Stimulated activated naive CD8-positive, alpha-beta T cell treated with anti-CD3 and anti-CD28 coated beads, Interleukin-15, Interleukin-2, amounts not matched to agents 100 ng/mL and 50 ng/mL, for 24 hours (primary cell): ENCODE measurements around the gene KIF5B.
"Not testable (repeated sequence)": the region's sequence is repeated elsewhere in the genome, so short reads cannot be mapped to it uniquely, and the experiment has no call there.

Experiments
- H3K27ac Mint-ChIP-seq: one replicate; pipeline ENCODE4 v1.8.0; 2021; ENCODE audit warnings: mild to moderate bottlenecking, mixed read lengths
- H3K27me3 Mint-ChIP-seq: one replicate; pipeline ENCODE4 v1.8.0; 2021; ENCODE audit warnings: mixed read lengths
- H3K36me3 Mint-ChIP-seq: one replicate; pipeline ENCODE4 v1.8.0; 2021; ENCODE audit warnings: low read depth, mixed read lengths
- H3K4me1 Mint-ChIP-seq: one replicate; pipeline ENCODE4 v1.8.0; 2021; ENCODE audit warnings: low read depth, mixed read lengths
- H3K4me3 Mint-ChIP-seq: one replicate; pipeline ENCODE4 v1.8.0; 2021; ENCODE audit warnings: mild to moderate bottlenecking, mixed read lengths
- H3K9me3 Mint-ChIP-seq: one replicate; pipeline ENCODE4 v1.8.0; 2021; ENCODE audit warnings: mixed read lengths

Gene KIF5B

DNA sequence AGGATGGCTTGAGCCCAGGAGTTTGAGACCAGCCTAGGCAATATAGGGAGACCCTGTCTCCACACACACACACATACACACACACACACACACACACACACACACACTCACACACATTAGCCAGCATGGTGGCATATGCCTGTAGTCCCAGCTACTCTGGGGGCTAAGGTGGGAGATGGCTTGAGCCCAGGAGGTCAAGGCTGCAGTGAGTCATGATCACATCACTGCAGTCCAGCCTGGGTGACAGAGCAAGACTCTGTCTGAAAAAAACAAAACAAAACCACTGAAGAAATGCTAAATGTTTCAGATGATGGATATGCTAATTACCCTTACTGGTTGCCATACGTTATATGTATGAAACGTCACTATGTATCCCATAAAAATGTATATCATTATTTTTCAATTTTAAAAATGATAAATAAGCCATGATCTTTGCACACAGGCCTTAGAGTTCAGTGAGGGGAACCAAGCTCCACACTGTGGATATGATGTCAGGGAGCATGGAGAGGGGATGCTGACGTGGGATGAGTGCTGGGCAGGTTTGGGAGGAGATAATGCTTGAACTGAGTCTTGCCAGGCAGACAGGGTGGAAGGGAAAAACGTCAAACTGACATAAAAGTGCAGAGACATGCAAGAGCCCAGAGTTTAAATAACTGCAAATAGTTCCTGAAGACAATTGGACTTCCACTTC is 81.6 kb downstream of the KIF5B start:
- no peaks in the 10 kb centered on the region for H3K36me3 Mint-ChIP-seq
- no peaks in the 10 kb centered on the region for H3K27me3 Mint-ChIP-seq
- no peak overlapping the region for H3K27ac Mint-ChIP-seq
- no peak overlapping the region for H3K4me3 Mint-ChIP-seq
- no peaks in the 10 kb centered on the region for H3K9me3 Mint-ChIP-seq
- H3K4me1 Mint-ChIP-seq, result peaks cover 26% of the 10 kb centered on the region

DNA sequence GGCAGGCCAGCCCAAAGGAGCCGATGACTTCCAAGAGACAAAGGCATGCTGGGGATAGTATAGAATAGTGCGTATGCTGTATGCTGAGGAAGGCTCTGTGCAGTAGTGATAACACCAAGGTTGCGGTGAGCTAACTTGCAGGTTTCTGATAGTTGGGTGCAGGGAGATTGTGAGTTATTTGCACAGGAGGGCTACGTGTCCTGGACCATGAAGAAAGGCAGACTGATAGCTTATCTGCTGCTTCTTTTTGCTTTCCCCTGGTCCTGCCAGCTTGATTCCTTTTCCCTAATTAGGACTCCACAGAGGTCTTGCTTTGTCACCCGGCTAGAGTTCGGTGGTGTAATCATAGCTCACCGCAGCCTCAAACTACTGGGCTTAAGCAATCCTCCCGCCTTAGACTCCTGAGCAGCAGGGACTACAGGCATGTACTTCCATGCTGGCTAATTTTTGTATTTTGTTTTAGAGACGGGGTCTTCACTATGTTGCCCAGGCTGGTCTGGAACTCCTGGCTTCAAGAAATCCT is 83.6 kb downstream of the KIF5B start:
- no peak overlapping the region for H3K4me3 Mint-ChIP-seq
- H3K4me1 Mint-ChIP-seq, result peaks cover 20% of the 10 kb centered on the region
- no peaks in the 10 kb centered on the region for H3K9me3 Mint-ChIP-seq
- H3K27me3 Mint-ChIP-seq, result no peaks in the 10 kb centered on the region
- no peak overlapping the region for H3K27ac Mint-ChIP-seq
- no peaks in the 10 kb centered on the region for H3K36me3 Mint-ChIP-seq

DNA sequence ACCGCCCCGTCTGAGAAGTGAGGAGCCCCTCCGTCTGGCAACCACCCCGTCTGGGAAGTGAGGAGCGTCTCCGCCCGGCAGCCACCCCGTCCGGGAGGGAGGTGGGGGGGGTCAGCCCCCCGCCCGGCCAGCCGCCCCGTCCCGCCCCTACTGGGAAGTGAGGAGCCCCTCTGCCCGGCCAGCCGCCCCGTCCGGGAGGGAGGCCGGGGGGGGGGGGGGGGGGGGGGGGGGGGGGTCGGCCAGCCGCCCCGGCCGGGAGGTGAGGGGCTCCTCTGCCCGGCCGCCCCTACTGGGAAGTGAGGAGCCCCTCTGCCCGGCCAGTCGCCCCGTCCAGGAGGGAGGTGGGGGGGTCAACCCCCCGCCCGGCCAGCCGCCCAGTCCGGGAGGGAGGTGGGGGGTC is 86.4 kb downstream of the KIF5B start:
- not testable (repeated sequence) for H3K4me3 Mint-ChIP-seq, H3K27ac Mint-ChIP-seq, H3K27me3 Mint-ChIP-seq, H3K4me1 Mint-ChIP-seq, H3K36me3 Mint-ChIP-seq, H3K9me3 Mint-ChIP-seq

DNA sequence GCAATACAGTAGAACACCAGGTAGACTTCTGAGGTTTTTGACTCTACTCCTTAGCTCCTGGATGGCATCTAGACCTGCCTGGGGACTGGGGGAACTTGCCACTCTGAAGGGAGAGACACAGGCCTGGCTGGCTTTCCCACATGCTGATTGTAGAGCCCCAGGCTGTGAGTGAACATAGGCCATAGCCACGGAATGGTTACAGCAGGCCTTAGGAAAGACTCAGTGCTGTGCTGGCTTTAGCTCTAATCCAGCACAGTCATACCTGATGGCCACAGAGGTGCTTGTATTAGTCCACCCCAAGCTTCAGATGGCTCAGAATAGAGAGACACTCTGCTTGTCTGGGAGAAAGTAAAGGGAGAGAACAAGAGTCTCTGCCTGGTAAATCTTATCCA is 92.6 kb downstream of the KIF5B start:
- Mint-ChIP-seq H3K9me3 (no peaks in the 10 kb centered on the region), H3K27me3 (no peaks in the 10 kb centered on the region), H3K27ac (no peak overlapping the region), H3K4me1 (peaks cover 25% of the 10 kb centered on the region), H3K4me3 (no peak overlapping the region), H3K36me3 (no peaks in the 10 kb centered on the region)

DNA sequence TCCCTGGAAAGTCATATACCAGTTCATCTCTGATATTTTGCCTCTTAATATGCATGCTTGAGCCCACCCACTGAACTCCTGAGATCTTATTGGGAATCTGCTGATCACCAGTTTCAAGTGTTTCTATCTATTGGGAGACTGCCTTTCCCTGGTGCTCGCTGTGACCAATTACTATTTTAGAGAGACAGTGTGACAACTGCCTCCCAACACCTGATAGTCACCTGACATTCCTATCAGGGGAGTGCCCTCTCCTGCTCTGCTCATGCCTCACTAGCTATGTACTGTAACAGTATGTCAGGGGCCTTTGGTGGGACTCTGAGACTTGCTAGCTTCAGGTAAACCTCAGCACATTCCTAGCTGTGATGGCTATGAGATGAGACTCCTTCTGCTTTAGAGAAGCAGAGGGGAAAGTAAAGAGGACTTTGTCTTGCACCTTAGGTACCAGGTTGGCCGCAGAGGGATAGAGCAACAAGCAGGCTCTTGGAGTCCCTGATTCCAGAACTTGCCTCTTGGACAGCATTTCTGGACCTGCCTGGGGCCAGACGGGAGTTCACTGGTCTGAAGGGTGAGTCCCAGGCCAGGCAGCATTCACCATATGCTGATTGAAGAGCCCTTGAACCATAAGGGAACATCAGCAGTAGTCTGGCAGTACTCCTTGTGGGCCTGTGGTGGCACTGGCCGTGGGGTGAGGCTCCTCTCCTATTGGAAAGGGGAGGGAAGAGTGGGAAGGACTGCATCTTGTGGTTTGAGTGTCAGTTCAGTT is 93.2 kb downstream of the KIF5B start:
- Mint-ChIP-seq H3K4me1 (peaks cover 25% of the 10 kb centered on the region), H3K27me3 (no peaks in the 10 kb centered on the region), H3K9me3 (no peaks in the 10 kb centered on the region), H3K36me3 (no peaks in the 10 kb centered on the region), H3K4me3 (no peak overlapping the region), H3K27ac (no peak overlapping the region)

DNA sequence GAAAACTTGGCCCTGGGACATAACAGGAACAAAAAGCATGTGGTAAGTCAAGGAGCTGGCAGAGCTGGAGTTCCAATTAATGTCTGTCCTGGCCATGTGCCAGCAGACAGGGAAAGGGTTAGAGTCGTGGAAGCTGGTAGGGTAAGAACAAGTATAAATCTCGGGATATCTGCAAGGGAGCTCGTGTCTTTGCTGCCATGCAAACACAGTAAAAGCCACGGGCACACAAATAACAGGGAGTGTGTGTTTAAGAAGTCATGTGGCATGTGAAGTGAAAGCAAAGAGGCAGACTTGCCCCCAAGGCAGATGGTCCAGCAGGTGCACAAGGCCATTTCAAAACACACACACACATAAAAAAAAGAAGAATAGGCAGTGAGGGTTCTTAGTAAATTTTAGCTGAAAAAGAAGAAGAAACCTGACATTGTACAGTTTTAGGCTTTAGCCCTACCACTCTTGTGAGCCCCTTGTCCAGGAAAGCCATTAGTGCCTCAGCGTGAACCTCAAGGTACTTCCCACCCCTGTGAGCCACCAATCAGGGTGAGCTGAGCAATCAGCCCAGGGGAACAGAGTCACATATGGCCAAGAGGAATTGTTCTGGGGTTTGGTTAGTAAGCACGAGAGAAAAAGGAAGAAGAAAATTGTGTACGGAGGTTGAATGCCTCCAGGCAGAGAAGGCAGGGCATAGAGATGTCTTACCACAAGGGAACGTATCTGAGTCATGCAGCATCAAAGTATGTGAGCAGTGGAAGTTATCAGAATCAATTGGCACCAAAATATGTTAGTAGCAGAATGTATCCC is 94.7 kb downstream of the KIF5B start:
- H3K27me3 Mint-ChIP-seq, result no peaks in the 10 kb centered on the region
- peak overlapping the region; percentile 73 for H3K27ac Mint-ChIP-seq
- no peaks in the 10 kb centered on the region for H3K36me3 Mint-ChIP-seq
- H3K4me1 Mint-ChIP-seq, result peaks cover 25% of the 10 kb centered on the region
- H3K4me3 Mint-ChIP-seq, result peak overlapping the region; percentile 11
- no peaks in the 10 kb centered on the region for H3K9me3 Mint-ChIP-seq

DNA sequence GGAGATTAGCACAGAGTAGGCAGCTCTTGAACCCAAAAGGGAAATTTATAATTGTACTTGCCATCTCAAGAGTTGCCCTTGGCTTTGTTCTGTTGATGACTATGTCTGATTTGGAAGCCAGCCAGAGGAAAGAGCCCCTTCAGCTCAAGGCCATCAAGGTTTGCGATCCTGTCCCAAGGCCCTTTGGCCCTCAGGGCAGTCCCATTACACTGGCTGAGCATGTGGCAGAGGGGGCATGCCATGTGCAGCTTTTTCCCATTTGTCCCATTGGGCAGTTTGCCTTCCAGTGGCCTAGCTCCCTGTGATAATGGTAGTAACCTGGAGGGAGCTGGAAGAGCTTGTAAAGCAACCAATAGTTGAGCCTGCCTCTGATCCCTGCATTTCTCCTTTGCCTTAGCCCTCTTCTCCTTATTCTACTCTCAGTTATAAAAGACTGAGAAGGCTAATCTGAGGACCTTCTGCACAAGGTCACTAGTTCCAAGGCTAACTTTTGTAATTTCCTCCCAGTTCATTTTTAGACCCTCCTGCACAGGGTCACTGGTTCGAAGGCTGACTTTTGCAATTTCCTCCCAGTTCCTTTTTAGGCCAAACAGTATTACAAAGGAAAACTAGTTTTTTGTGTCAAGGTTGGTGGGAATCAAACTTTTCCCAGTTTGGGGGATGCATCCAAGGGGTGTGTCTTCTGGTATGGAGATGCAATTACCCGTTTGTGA is 96.6 kb downstream of the KIF5B start:
- H3K9me3 Mint-ChIP-seq, result peaks cover 1% of the 10 kb centered on the region
- H3K27me3 Mint-ChIP-seq, result no peaks in the 10 kb centered on the region
- peaks cover under 1% of the 10 kb centered on the region for H3K36me3 Mint-ChIP-seq
- H3K27ac Mint-ChIP-seq, result no peak overlapping the region
- H3K4me1 Mint-ChIP-seq, result peaks cover 35% of the 10 kb centered on the region
- no peak overlapping the region for H3K4me3 Mint-ChIP-seq
